ENCODE data around the gene SYNCRIP. TPM values are rescaled to one million over a fixed set of nuclear protein-coding genes. Genes with fewer than 3 reads are reported as not detected.

SYNCRIP gene
- polyA plus RNA-seq, 1 donor from 2014 or later: 111 TPM

- H3K9me2 ChIP-seq (ENCODE audit: insufficient read depth, low read length): no peaks in the 10 kb centered on the region
- H3F3A ChIP-seq (ENCODE audit: insufficient read depth, low read length, poor library complexity, severe bottlenecking): peaks cover 10% of the 10 kb centered on the region
- H3K27ac ChIP-seq (ENCODE audit: low read length): peak overlapping the region; percentile 100
- no peaks in the 10 kb centered on the region for H3K9me3 ChIP-seq (ENCODE audit: low read length)
- H4K20me1 ChIP-seq (ENCODE audit: insufficient read depth): peaks cover 24% of the 10 kb centered on the region
- peaks cover 8% of the 10 kb centered on the region for H3K36me3 ChIP-seq (ENCODE audit: insufficient read depth, low read length)
- H3K4me2 ChIP-seq (ENCODE audit: low read length): peak overlapping the region; percentile 87
- peak overlapping the region; percentile 96 for H3K4me3 ChIP-seq (ENCODE audit: low read length)
- H3K79me2 ChIP-seq (replicated peaks; ENCODE audit: insufficient read depth, low read length): peaks cover 57% of the 10 kb centered on the region
- peak overlapping the region; percentile 99 for H3K9ac ChIP-seq (ENCODE audit: low read length)
- H3K27me3 ChIP-seq (ENCODE audit: insufficient read depth, low read depth, low read length): no peaks in the 10 kb centered on the region
- H2AFZ ChIP-seq (ENCODE audit: low read depth, low read length): no peak overlapping the region
- TF ChIP-seq EP300 (conservative IDR thresholded peaks at IDR 0.05; ENCODE audit: poor library complexity, severe bottlenecking) (no peak), EZH2 (IDR thresholded peaks at IDR 0.05; ENCODE audit: borderline replicate concordance, insufficient read depth, low read length, poor library complexity, severe bottlenecking) (no peak), MXI1 (conservative IDR thresholded peaks at IDR 0.05; ENCODE audit: poor library complexity, severe bottlenecking) (no peak), TAF1 (IDR thresholded peaks at IDR 0.05; ENCODE audit: low read depth) (no peak), SMC3 (conservative IDR thresholded peaks at IDR 0.05; ENCODE audit: poor library complexity) (no peak), REST (IDR thresholded peaks at IDR 0.05; ENCODE audit: borderline replicate concordance) (no peak), RAD21 (conservative IDR thresholded peaks at IDR 0.05) (no peak), CTCF (IDR thresholded peaks at IDR 0.05; ENCODE audit: poor library complexity, severe bottlenecking) (no peak), POLR2AphosphoS5 (IDR thresholded peaks at IDR 0.05) (no peak)
Measured at GRCh38 chr6:85641522-85641896, 1.2 kb downstream of the SYNCRIP start.

GRCh38 chr6:85640821-85641220 lies 1.9 kb downstream of the SYNCRIP start:
- H3K79me2 ChIP-seq (replicated peaks; ENCODE audit: insufficient read depth, low read length): peaks cover 63% of the 10 kb centered on the region
- peaks cover 8% of the 10 kb centered on the region for H3K36me3 ChIP-seq (ENCODE audit: insufficient read depth, low read length)
- no peaks in the 10 kb centered on the region for H3K9me3 ChIP-seq (ENCODE audit: low read length)
- H4K20me1 ChIP-seq (ENCODE audit: insufficient read depth): peaks cover 24% of the 10 kb centered on the region
- peaks cover 10% of the 10 kb centered on the region for H3F3A ChIP-seq (ENCODE audit: insufficient read depth, low read length, poor library complexity, severe bottlenecking)
- no peak for TF ChIP-seq MXI1 (conservative IDR thresholded peaks at IDR 0.05; ENCODE audit: poor library complexity, severe bottlenecking)
- TF ChIP-seq TAF1 (IDR thresholded peaks at IDR 0.05; ENCODE audit: low read depth): no peak
- no peak for TF ChIP-seq REST (IDR thresholded peaks at IDR 0.05; ENCODE audit: borderline replicate concordance)
- no peak for TF ChIP-seq EZH2 (IDR thresholded peaks at IDR 0.05; ENCODE audit: borderline replicate concordance, insufficient read depth, low read length, poor library complexity, severe bottlenecking)
- no peak for TF ChIP-seq CTCF (IDR thresholded peaks at IDR 0.05; ENCODE audit: poor library complexity, severe bottlenecking)
- no peak for TF ChIP-seq POLR2AphosphoS5 (IDR thresholded peaks at IDR 0.05)
- no peak for TF ChIP-seq RAD21 (conservative IDR thresholded peaks at IDR 0.05)
- no peak for TF ChIP-seq EP300 (conservative IDR thresholded peaks at IDR 0.05; ENCODE audit: poor library complexity, severe bottlenecking)
- no peak for TF ChIP-seq SMC3 (conservative IDR thresholded peaks at IDR 0.05; ENCODE audit: poor library complexity)
- peak overlapping the region; percentile 96 for H3K4me3 ChIP-seq (ENCODE audit: low read length)
- no peaks in the 10 kb centered on the region for H3K27me3 ChIP-seq (ENCODE audit: insufficient read depth, low read depth, low read length)
- no peaks in the 10 kb centered on the region for H3K9me2 ChIP-seq (ENCODE audit: insufficient read depth, low read length)
- peak overlapping the region; percentile 87 for H3K4me2 ChIP-seq (ENCODE audit: low read length)
- H3K27ac ChIP-seq (ENCODE audit: low read length): no peak overlapping the region
- no peak overlapping the region for H2AFZ ChIP-seq (ENCODE audit: low read depth, low read length)
- peak overlapping the region; percentile 99 for H3K9ac ChIP-seq (ENCODE audit: low read length)

Measured in neural cell (in vitro differentiated cells).